ENCODE measurements around the gene MTFR1L.

MTFR1L gene

GRCh38 chr1:25870614-25871013 is 50.9 kb downstream of the MTFR1L start:
- Mint-ChIP-seq H3K9me3 (no peaks in the 10 kb centered on the region), H3K36me3 (ENCODE audit: low read depth) (peaks cover 13% of the 10 kb centered on the region), H3K27me3 (ENCODE audit: low read depth, poor library complexity) (no peaks in the 10 kb centered on the region), H3K4me3 (no peak overlapping the region), H3K27ac (peak overlapping the region; percentile 84), H3K4me1 (peaks cover 47% of the 10 kb centered on the region)
- no peak for DNase-seq
- no peak for TF ChIP-seq CTCF (IDR thresholded peaks at IDR 0.05)

- Mint-ChIP-seq H3K4me3 (no peak overlapping the region), H3K27ac (no peak overlapping the region), H3K27me3 (ENCODE audit: low read depth, poor library complexity) (peaks cover 4% of the 10 kb centered on the region), H3K36me3 (ENCODE audit: low read depth) (peaks cover 8% of the 10 kb centered on the region), H3K4me1 (peaks cover 50% of the 10 kb centered on the region), H3K9me3 (no peaks in the 10 kb centered on the region)
- DNase-seq = no peak
- no peak for TF ChIP-seq CTCF (IDR thresholded peaks at IDR 0.05)
Measured at GRCh38 chr1:25871086-25871703, 51.4 kb downstream of the MTFR1L start.

GRCh38 chr1:25871704-25872494 is 52.1 kb downstream of the MTFR1L start:
- no peak for TF ChIP-seq CTCF (IDR thresholded peaks at IDR 0.05)
- no peak overlapping the region for H3K27ac Mint-ChIP-seq
- H3K4me3 Mint-ChIP-seq = no peak overlapping the region
- H3K36me3 Mint-ChIP-seq (ENCODE audit: low read depth) = peaks cover 6% of the 10 kb centered on the region
- no peak for DNase-seq
- no peaks in the 10 kb centered on the region for H3K9me3 Mint-ChIP-seq
- H3K27me3 Mint-ChIP-seq (ENCODE audit: low read depth, poor library complexity) = peaks cover 8% of the 10 kb centered on the region
- H3K4me1 Mint-ChIP-seq = peaks cover 55% of the 10 kb centered on the region

DNA sequence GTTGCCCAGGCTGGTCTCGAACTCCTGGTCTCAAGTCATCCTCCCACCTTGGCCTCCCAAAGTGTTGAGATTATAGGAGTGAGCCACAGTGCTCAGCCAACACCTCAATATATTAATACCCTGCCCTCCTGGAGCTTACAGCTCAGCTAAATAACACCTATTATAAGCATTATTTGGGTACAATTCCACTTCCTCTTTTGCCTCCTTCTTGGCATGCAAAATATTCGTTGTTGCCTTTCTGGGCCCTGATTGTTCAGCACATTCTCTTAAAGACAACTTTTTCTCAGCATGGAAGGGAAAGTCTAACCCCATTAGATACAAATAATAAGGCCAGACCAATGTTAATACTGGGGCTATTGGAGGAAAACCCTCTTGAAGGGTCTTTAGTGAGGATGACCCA is 53.0 kb downstream of the MTFR1L start:
- Mint-ChIP-seq H3K27me3 (ENCODE audit: low read depth, poor library complexity) (peaks cover 11% of the 10 kb centered on the region), H3K36me3 (ENCODE audit: low read depth) (peaks cover under 1% of the 10 kb centered on the region), H3K4me3 (no peak overlapping the region), H3K9me3 (no peaks in the 10 kb centered on the region), H3K27ac (no peak overlapping the region), H3K4me1 (peaks cover 50% of the 10 kb centered on the region)
- TF ChIP-seq CTCF (IDR thresholded peaks at IDR 0.05) = no peak
- DNase-seq = no peak

GRCh38 chr1:25873120-25873519 is 53.4 kb downstream of the MTFR1L start:
- H3K36me3 Mint-ChIP-seq (ENCODE audit: low read depth) = no peaks in the 10 kb centered on the region
- peaks cover 13% of the 10 kb centered on the region for H3K27me3 Mint-ChIP-seq (ENCODE audit: low read depth, poor library complexity)
- no peaks in the 10 kb centered on the region for H3K9me3 Mint-ChIP-seq
- no peak for DNase-seq
- no peak overlapping the region for H3K4me3 Mint-ChIP-seq
- H3K27ac Mint-ChIP-seq = no peak overlapping the region
- TF ChIP-seq CTCF (IDR thresholded peaks at IDR 0.05) = no peak
- H3K4me1 Mint-ChIP-seq = peaks cover 46% of the 10 kb centered on the region

DNA sequence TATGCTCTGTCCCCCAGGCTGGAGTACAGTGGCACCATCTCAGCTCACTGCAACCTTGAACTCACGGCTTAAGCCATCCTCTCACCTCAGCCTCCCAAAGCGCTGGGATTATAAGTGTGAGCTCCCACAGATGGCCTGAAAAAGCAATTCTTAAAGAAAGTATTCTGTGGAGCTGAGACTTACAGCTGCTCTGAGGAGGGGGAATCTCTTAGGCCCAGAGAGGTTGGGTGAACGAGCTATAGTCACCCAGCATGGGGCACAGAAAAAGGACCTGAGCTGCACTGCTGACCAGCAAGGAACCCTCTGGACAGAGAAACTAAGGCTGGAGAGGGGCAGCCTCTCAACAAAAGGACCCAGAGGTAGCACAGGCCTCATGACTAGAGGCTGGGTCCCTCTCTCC is 54.5 kb downstream of the MTFR1L start:
- Mint-ChIP-seq H3K27ac (no peak overlapping the region), H3K4me3 (no peak overlapping the region)

More for the DNA sequence above, 54.5 kb downstream of the MTFR1L start:
- TF ChIP-seq CTCF (IDR thresholded peaks at IDR 0.05) = no peak
- Mint-ChIP-seq H3K27me3 (ENCODE audit: low read depth, poor library complexity) (peaks cover 14% of the 10 kb centered on the region), H3K9me3 (no peaks in the 10 kb centered on the region), H3K36me3 (ENCODE audit: low read depth) (no peaks in the 10 kb centered on the region), H3K4me1 (peaks cover 46% of the 10 kb centered on the region)
- no peak for DNase-seq
